Activated CD4-positive, alpha-beta T cell treated with anti-CD3 and anti-CD28 coated beads, Interleukin-2, amount 50 U/mL, for 1 hour (primary cell): ENCODE measurements around the gene NUDCD2.
"Not testable (repeated sequence)": the region's sequence is repeated elsewhere in the genome, so short reads cannot be mapped to it uniquely, and the experiment has no call there.

Experiments used
- DNase-seq: peaks from one replicate; pipeline ENCODE4 v3.0.0-alpha.2; 2020

Gene NUDCD2

GRCh38 chr5:163415673-163416072 lies 44.2 kb downstream of the NUDCD2 start:
- not testable (repeated sequence) for DNase-seq

DNA sequence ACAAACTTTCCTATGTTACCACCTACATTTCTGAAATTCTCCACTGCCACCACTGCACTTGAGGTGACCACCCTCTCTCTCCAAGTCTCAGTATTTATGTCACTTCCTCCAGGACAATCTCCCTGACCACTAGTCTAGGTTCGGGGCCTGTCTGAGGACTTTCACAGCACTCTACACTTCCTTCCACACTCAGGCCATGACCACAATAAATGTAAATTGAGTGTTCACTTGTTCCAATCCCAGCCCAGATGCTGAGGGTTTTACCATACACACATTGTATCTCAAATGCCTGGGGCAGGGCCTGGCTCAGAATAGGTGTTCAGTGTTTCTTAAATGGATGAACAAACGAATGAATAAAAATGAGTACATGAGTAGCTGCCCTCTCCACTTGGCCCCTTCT lies 49.4 kb downstream of the NUDCD2 start:
- DNase-seq, result no peak

GRCh38 chr5:163409384-163409783 lies 50.5 kb downstream of the NUDCD2 start:
- DNase-seq, result no peak

DNA sequence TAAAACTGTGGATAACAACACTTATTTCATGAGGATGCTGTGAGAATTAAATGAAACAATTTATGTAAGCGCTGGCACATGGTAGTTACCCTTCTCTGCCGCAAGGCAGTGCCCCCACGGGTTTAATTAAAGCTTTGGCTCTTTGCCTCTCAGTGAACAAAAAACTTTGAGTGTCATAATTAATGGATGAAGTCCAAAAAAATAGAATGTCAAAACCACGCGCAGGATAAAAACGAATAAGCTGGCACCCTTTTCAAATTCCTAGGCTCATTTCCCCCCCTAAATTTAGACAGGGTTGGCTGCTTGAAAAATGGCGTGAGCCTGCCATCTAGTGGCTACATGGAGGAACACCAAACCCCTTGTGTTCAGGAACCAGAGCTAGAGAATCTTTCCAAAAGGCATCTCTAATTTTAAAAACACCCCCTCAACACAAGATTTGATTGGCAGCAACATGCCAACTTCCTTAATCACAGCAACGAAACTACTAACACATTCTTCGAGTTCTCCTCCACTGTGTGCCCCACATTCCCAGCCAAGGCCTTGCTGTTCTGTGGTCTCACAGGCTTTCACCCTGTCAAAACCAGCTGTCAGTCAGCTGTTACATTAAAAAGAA lies 51.5 kb downstream of the NUDCD2 start:
- DNase-seq, result peak; percentile 51

DNA sequence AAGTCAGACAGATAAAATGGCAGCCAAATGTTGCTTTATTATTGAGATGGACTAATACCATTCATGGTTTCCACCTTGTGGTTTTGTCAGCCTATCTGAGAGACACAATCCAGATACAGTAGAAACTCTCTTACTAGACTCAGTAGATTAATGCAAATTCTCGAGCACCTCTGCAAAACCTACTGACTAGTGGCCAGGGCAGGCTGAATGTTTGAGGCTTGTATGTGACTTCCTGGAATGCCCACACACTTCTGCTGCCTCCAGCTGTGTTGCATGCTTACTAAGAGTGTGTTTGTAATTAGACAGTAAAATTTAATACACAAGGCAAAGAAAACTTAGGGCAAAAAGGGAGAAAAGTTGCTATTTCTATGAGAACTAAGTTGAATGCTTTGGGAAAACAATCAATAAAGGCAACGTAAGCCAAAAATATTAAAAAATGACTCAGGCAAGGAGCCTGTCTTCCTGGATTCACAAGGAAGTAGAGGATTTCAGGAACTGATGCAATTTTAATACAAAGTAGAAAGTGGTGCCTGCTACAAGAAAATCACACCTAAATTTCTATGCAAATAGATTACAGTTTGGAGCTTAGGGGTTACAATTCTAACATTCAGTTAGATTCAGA lies 52.8 kb downstream of the NUDCD2 start:
- DNase-seq, result no peak

DNA sequence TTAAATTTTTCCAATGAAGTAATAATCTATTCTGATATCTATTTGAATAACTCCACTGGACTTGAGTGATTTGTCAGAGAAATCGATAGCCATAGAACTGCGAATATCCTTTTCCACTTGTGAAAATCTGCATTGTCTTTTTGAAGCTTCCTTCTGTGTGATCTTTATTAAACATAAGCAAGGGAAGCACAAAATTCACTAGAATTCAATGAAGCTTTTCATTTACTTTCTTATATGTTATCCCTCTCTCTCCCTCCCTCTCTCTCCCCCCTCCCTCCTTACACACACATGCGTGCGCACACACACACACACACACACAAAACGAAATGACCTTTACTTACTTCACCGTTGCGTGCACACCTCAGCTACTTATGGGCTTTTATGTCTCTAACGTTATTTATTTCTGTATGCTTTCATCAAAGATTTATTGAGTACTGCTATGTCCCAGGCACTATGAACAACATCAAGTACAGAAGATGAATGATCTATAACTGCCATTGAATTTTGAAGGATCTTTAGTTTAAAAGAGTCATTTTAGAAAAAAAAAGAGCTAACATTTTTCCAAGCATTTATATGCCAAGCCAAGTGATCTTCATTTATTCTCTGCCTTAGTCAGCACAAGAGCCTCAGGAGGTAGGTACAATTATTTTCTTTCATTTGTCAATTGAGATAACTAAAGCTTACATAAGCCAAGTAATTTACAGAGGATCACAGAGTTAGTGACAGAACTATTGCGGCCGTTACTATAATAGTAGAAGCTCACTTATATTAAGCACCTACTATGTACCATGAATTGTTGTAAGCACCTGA lies 55.3 kb downstream of the NUDCD2 start:
- no peak for DNase-seq

DNA sequence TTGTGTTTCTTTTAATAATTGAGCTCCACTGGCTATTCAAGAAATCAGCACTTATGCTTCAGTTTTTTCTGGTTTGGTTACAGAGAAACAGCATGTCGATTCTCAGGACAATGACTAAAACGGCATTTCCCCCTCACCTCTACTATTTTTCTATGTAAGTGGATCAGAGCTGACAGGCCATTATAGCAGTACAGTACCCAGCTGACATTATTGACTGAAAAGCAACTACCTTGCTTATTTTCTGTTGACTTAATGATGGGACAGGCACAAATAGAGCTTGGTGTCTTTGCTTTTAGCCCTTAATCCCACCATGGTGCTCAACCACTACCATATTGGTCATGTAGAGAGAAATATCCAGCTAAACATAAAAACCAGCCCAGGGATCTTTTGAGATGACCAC lies 57.9 kb downstream of the NUDCD2 start:
- DNase-seq, result no peak

- DNase-seq, result no peak
Observed at GRCh38 chr5:163401271-163401670, 58.6 kb downstream of the NUDCD2 start.

- DNase-seq, result no peak
Observed at GRCh38 chr5:163399923-163400322, 60.0 kb downstream of the NUDCD2 start.

DNA sequence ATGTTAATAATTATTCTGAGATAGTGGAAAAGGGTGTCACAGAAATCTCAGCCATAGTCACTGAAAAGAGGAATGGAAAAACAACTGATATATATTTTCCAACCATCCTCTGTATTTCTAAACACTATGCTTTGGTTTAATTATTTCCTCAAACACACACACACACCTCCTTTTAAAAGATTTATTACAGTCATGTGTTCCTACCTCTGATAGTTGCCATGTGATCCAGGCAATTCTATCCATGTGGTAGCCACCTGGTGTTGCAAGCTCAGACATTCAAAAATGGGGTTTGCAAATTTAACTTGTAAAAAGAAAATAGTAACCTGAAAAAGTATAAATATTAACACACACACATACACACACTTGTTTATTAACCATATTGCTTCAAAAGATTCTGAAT lies 62.5 kb downstream of the NUDCD2 start:
- no peak for DNase-seq

GRCh38 chr5:163396818-163397340 lies 63.0 kb downstream of the NUDCD2 start:
- not testable (repeated sequence) for DNase-seq
